Right kidney (tissue), 1 donor: Measurements from ENCODE around the gene ACAT2.
"Not testable (repeated sequence)": the region's sequence is repeated elsewhere in the genome, so short reads cannot be mapped to it uniquely, and the experiment has no call there.

Experiments
- DNase-seq: peaks from one replicate; pipeline ENCODE4 v3.0.0-alpha.2; 2016

Gene ACAT2

GRCh38 chr6:159769470-159769869 lies 7.6 kb downstream of the ACAT2 start:
- no peak for DNase-seq

GRCh38 chr6:159772196-159772595 lies 10.4 kb downstream of the ACAT2 start:
- DNase-seq: no peak

GRCh38 chr6:159777240-159777904 lies 15.5 kb downstream of the ACAT2 start:
- DNase-seq: no peak

GRCh38 chr6:159778131-159778530 lies 16.3 kb downstream of the ACAT2 start:
- no peak for DNase-seq

GRCh38 chr6:159778542-159779103 lies 16.8 kb downstream of the ACAT2 start:
- no peak for DNase-seq

- DNase-seq: no peak
Observed at GRCh38 chr6:159788276-159788675, 26.4 kb downstream of the ACAT2 start.

- no peak for DNase-seq
Observed at GRCh38 chr6:159788753-159789376, 27.0 kb downstream of the ACAT2 start.

GRCh38 chr6:159789377-159790148 lies 27.7 kb downstream of the ACAT2 start, which contains the start of gene TCP1:
Gene TCP1 (minus strand): TSS chr6:159789602. CDS start chr6:159789468, 134 bp downstream.
- DNase-seq: peak; percentile 92

GRCh38 chr6:159790149-159790955 lies 28.5 kb downstream of the ACAT2 start, which contains the start of gene MRPL18:
Gene MRPL18 (plus strand): TSS chr6:159790467. CDS start chr6:159790588, 121 bp downstream.
- DNase-seq: no peak

GRCh38 chr6:159790956-159791598 lies 29.2 kb downstream of the ACAT2 start:
- DNase-seq: no peak

GRCh38 chr6:159794976-159795375 lies 33.1 kb downstream of the ACAT2 start:
- not testable (repeated sequence) for DNase-seq

GRCh38 chr6:159797554-159797953 lies 35.7 kb downstream of the ACAT2 start:
- no peak for DNase-seq

GRCh38 chr6:159800141-159800865 lies 38.5 kb downstream of the ACAT2 start, which contains the start of gene PNLDC1:
Gene PNLDC1 (plus strand): TSS chr6:159800276. CDS start chr6:159800308, 32 bp downstream.
- DNase-seq: no peak

GRCh38 chr6:159801935-159802334 lies 40.1 kb downstream of the ACAT2 start:
- DNase-seq: no peak

GRCh38 chr6:159804504-159804903 lies 42.7 kb downstream of the ACAT2 start:
- DNase-seq: no peak

GRCh38 chr6:159805440-159806020 lies 43.7 kb downstream of the ACAT2 start:
- DNase-seq: no peak

GRCh38 chr6:159806021-159806458 lies 44.2 kb downstream of the ACAT2 start:
- DNase-seq: no peak

GRCh38 chr6:159807150-159807858 lies 45.5 kb downstream of the ACAT2 start:
- no peak for DNase-seq

GRCh38 chr6:159808647-159809046 lies 46.8 kb downstream of the ACAT2 start:
- no peak for DNase-seq
